Mesodermal cell (in vitro differentiated cells): ENCODE data around the gene PDE4B.

Source experiments
- H3K27ac ChIP-seq: 2 replicates; pipeline ENCODE4 v1.7.0; 2013; ENCODE audit warnings: mild to moderate bottlenecking, low read depth, low read length, moderate library complexity; ENCODE audit not compliant: severe bottlenecking
- H3K36me3 ChIP-seq: 2 replicates; pipeline ENCODE4 v1.7.1; 2013; ENCODE audit warnings: mild to moderate bottlenecking, low read length, moderate library complexity; ENCODE audit not compliant: control insufficient read depth, insufficient read depth
- H3K4me1 ChIP-seq: one replicate; pipeline ENCODE4 v1.7.1; 2013; ENCODE audit warnings: mild to moderate bottlenecking, low read length; ENCODE audit not compliant: insufficient read depth, control insufficient read depth, poor library complexity, severe bottlenecking
- H3K4me3 ChIP-seq: 2 replicates; pipeline ENCODE4 v1.7.0; 2013; ENCODE audit warnings: low read length, control low read depth, mild to moderate bottlenecking; ENCODE audit not compliant: insufficient read depth, poor library complexity, severe bottlenecking; ENCODE audit errors: extremely low read depth
- H3K9me3 ChIP-seq: 2 replicates; pipeline ENCODE4 v1.7.1; 2013; ENCODE audit warnings: mild to moderate bottlenecking, low read length, moderate library complexity; ENCODE audit not compliant: control insufficient read depth
- WGBS, 2 experiments: methylation state at CpG; one replicate each; pipeline ENCODE4 v1.1.5; 2013; ENCODE audit warnings: missing lambda C conversion rate in 2 of 2; ENCODE audit not compliant: insufficient coverage in 2 of 2; 5-methylcytosine and 5-hydroxymethylcytosine counted together

The PDE4B gene

GRCh38 chr1:66258404-66259105, 465.9 kb downstream of the PDE4B start:
- Histone ChIP-seq H3K27ac (no peak overlapping the region), H3K36me3 (no peaks in the 10 kb centered on the region), H3K4me1 (peaks cover 24% of the 10 kb centered on the region), H3K4me3 (no peak overlapping the region), H3K9me3 (no peaks in the 10 kb centered on the region)
- 26% methylated on average over 3 of the region's 4 CpGs; no CpG with 5 or more reads in 1 of the 2 experiments for WGBS, 2 experiments

- peaks cover 31% of the 10 kb centered on the region for H3K4me1 ChIP-seq
- no peaks in the 10 kb centered on the region for H3K9me3 ChIP-seq
- H3K27ac ChIP-seq = no peak overlapping the region
- H3K36me3 ChIP-seq = no peaks in the 10 kb centered on the region
- H3K4me3 ChIP-seq = no peak overlapping the region
Observed at GRCh38 chr1:66261364-66261763, 468.7 kb downstream of the PDE4B start.

- Histone ChIP-seq H3K9me3 (no peaks in the 10 kb centered on the region), H3K4me1 (peaks cover 36% of the 10 kb centered on the region), H3K27ac (no peak overlapping the region), H3K4me3 (no peak overlapping the region), H3K36me3 (no peaks in the 10 kb centered on the region)
- WGBS, 2 experiments = 96 to 97% methylated on average over 4 to 6 of the region's 6 CpGs
Observed at GRCh38 chr1:66262208-66262963, 469.7 kb downstream of the PDE4B start.

- peaks cover 33% of the 10 kb centered on the region for H3K4me1 ChIP-seq
- H3K4me3 ChIP-seq = no peak overlapping the region
- H3K9me3 ChIP-seq = no peaks in the 10 kb centered on the region
- peak overlapping the region; percentile 58 for H3K27ac ChIP-seq
- WGBS, 2 experiments = 93 to 94% methylated on average over 2 of the region's 2 CpGs
- H3K36me3 ChIP-seq = no peaks in the 10 kb centered on the region
Observed at GRCh38 chr1:66265268-66265667, 472.6 kb downstream of the PDE4B start.

- Histone ChIP-seq H3K36me3 (no peaks in the 10 kb centered on the region), H3K4me3 (no peak overlapping the region), H3K27ac (peak overlapping the region; percentile 58), H3K4me1 (peaks cover 37% of the 10 kb centered on the region), H3K9me3 (no peaks in the 10 kb centered on the region)
- WGBS, 2 experiments = 73 to 80% methylated on average over 3 of the region's 3 CpGs
Observed at GRCh38 chr1:66265796-66266195, 473.1 kb downstream of the PDE4B start.

- H3K9me3 ChIP-seq = no peaks in the 10 kb centered on the region
- H3K27ac ChIP-seq = no peak overlapping the region
- no peak overlapping the region for H3K4me3 ChIP-seq
- H3K36me3 ChIP-seq = no peaks in the 10 kb centered on the region
- WGBS, 2 experiments = 89 to 95% methylated on average over 3 of the region's 6 CpGs
- peaks cover 37% of the 10 kb centered on the region for H3K4me1 ChIP-seq
Observed at GRCh38 chr1:66266350-66266749, 473.7 kb downstream of the PDE4B start.

GRCh38 chr1:66266756-66267155, 474.1 kb downstream of the PDE4B start:
- Histone ChIP-seq H3K27ac (no peak overlapping the region), H3K4me3 (no peak overlapping the region), H3K9me3 (no peaks in the 10 kb centered on the region), H3K4me1 (peaks cover 37% of the 10 kb centered on the region), H3K36me3 (no peaks in the 10 kb centered on the region)
- WGBS, 2 experiments = 100% methylated on average over 1 of the region's 3 CpGs; no CpG with 5 or more reads in 1 of the 2 experiments

GRCh38 chr1:66267201-66267940, 474.7 kb downstream of the PDE4B start:
- Histone ChIP-seq H3K36me3 (no peaks in the 10 kb centered on the region), H3K9me3 (no peaks in the 10 kb centered on the region), H3K4me1 (peaks cover 38% of the 10 kb centered on the region), H3K27ac (no peak overlapping the region), H3K4me3 (no peak overlapping the region)
- WGBS, 2 experiments = 87% methylated on average over 3 of the region's 7 CpGs; no CpG with 5 or more reads in 1 of the 2 experiments

- WGBS, 2 experiments = 73 to 96% methylated on average over 2 to 3 of the region's 5 CpGs
- H3K4me3 ChIP-seq = no peak overlapping the region
- no peaks in the 10 kb centered on the region for H3K36me3 ChIP-seq
- no peaks in the 10 kb centered on the region for H3K9me3 ChIP-seq
- no peak overlapping the region for H3K27ac ChIP-seq
- H3K4me1 ChIP-seq = peaks cover 40% of the 10 kb centered on the region
Observed at GRCh38 chr1:66269222-66269621, 476.5 kb downstream of the PDE4B start.

- no peaks in the 10 kb centered on the region for H3K9me3 ChIP-seq
- no peaks in the 10 kb centered on the region for H3K36me3 ChIP-seq
- H3K27ac ChIP-seq = no peak overlapping the region
- WGBS, 2 experiments = 66 to 88% methylated on average over 2 to 4 of the region's 5 CpGs
- H3K4me3 ChIP-seq = no peak overlapping the region
- H3K4me1 ChIP-seq = peaks cover 36% of the 10 kb centered on the region
Observed at GRCh38 chr1:66270119-66270812, 477.6 kb downstream of the PDE4B start.
